B cell (primary cell): ENCODE data around the gene PGS1. TPM values are rescaled to one million over a fixed set of nuclear protein-coding genes. Genes with fewer than 3 reads are reported as not detected.

Experiments
- ATAC-seq: fragments of 200-7000 bp; cut with Tn5 transposase; one replicate; pipeline ENCODE4 v1.10.0; 2021; ENCODE audit warnings: low read depth, mild to moderate bottlenecking, moderate number of reproducible peaks, moderate library complexity
- CTCF ChIA-PET: fragments of 350-600 bp; sonication (Branson Sonifier 250); formaldehyde crosslinking; loops from one replicate; lab custom pipeline; 2021; ENCODE audit warnings: antibody characterized with exemption, inconsistent platforms; lab: Charles Lee
- POLR2A ChIA-PET: fragments of 350-600 bp; sonication (Branson Sonifier 250); formaldehyde crosslinking; loops from one replicate; lab custom pipeline; 2021; ENCODE audit warnings: antibody characterized with exemption; lab: Charles Lee
- DNase-seq: peaks from one replicate; pipeline ENCODE4 v3.0.0; 2013
- H2AFZ ChIP-seq: 2 replicates; pipeline ENCODE4 v1.6.1; 2012; ENCODE audit warnings: mild to moderate bottlenecking, low read depth, low read length; ENCODE audit not compliant: insufficient read depth, poor library complexity, severe bottlenecking
- H3K27ac ChIP-seq, 2 donors: 1 replicate in 1 of 2; 2 replicates in 1 of 2; pipeline ENCODE4 v1.5.1; 2012 to 2013; ENCODE audit warnings: low read length in 2 of 2, mild to moderate bottlenecking in 2 of 2, moderate library complexity in 1 of 2
- H3K27me3 ChIP-seq, 4 experiments: fragments of 200-600 bp in 1 of 4; sonication (generic) in 1 of 4; replicated peaks in 1 of 4; 1 replicate in 2 of 4; 2 replicates in 2 of 4; pipeline versions ENCODE4 v1.6.1 to v1.7.0; 2013 to 2016; ENCODE audit warnings: low read length in 3 of 4, mild to moderate bottlenecking in 2 of 4, mixed read lengths in 1 of 4, moderate library complexity in 1 of 4; ENCODE audit not compliant: insufficient read depth in 4 of 4, control insufficient read depth in 3 of 4; ENCODE audit errors: control extremely low read depth in 1 of 4
- H3K36me3 ChIP-seq, 2 experiments: replicated peaks in 1 of 2; 1 replicate in 1 of 2; 2 replicates in 1 of 2; pipeline versions ENCODE4 v1.6.1 to v1.7.1; 2013; ENCODE audit warnings: low read length in 1 of 2; ENCODE audit not compliant: insufficient read depth in 2 of 2, control insufficient read depth in 1 of 2; ENCODE audit errors: control extremely low read depth in 1 of 2, extremely low read depth in 1 of 2
- H3K4me1 ChIP-seq, 2 donors: fragments of 200-600 bp in 1 of 2; sonication (generic) in 1 of 2; 1 replicate in 1 of 2; 2 replicates in 1 of 2; pipeline versions ENCODE4 v1.5.1 to v1.6.1; 2013 to 2017; ENCODE audit warnings: low read length in 2 of 2; ENCODE audit not compliant: control insufficient read depth in 2 of 2, insufficient read depth in 2 of 2
- H3K4me2 ChIP-seq: replicated peaks from 2 replicates; pipeline ENCODE3; 2012; ENCODE audit warnings: mild to moderate bottlenecking, low read depth, low read length; ENCODE audit not compliant: poor library complexity, severe bottlenecking
- H3K4me3 ChIP-seq, 5 experiments: fragments of 200-600 bp in 1 of 5; sonication (generic) in 1 of 5; 1 replicate in 3 of 5; 2 replicates in 2 of 5; pipeline versions ENCODE4 v1.5.1 to v1.7.0; 2011 to 2016; ENCODE audit warnings: low read length in 4 of 5, mild to moderate bottlenecking in 4 of 5, low read depth in 2 of 5, control low read depth in 1 of 5, moderate library complexity in 1 of 5; ENCODE audit not compliant: insufficient read depth in 1 of 5; ENCODE audit errors: control extremely low read depth in 1 of 5, extremely low read depth in 1 of 5
- H3K79me2 ChIP-seq: fragments of 200-600 bp; sonication (generic); one replicate; pipeline ENCODE4 v1.6.0; 2016; ENCODE audit warnings: low read length; ENCODE audit not compliant: control insufficient read depth, insufficient read depth
- H3K9ac ChIP-seq: fragments of 200-600 bp; sonication (generic); 2 replicates; pipeline ENCODE4 v1.6.1; 2017; ENCODE audit warnings: mild to moderate bottlenecking, low read length, moderate library complexity
- H3K9me3 ChIP-seq, 3 donors: one replicate each; pipeline versions ENCODE4 v1.6.1 to v1.7.1; 2013; ENCODE audit warnings: low read length in 2 of 3; ENCODE audit not compliant: control insufficient read depth in 2 of 3, insufficient read depth in 1 of 3; ENCODE audit errors: control extremely low read depth in 1 of 3
- H4K20me1 ChIP-seq: 2 replicates; pipeline ENCODE4 v1.6.0; 2012; ENCODE audit warnings: mild to moderate bottlenecking, low read length; ENCODE audit not compliant: insufficient read depth, control insufficient read depth, poor library complexity, severe bottlenecking
- H3K27ac Mint-ChIP-seq: one replicate; pipeline ENCODE4 v1.8.0; 2021; ENCODE audit warnings: mixed read lengths
- H3K27me3 Mint-ChIP-seq: one replicate; pipeline ENCODE4 v1.8.0; 2021; ENCODE audit warnings: mixed read lengths
- H3K4me1 Mint-ChIP-seq: one replicate; pipeline ENCODE4 v1.8.0; 2021; ENCODE audit warnings: mixed read lengths
- H3K4me3 Mint-ChIP-seq: one replicate; pipeline ENCODE4 v1.8.0; 2021; ENCODE audit warnings: mixed read lengths
- H3K9me3 Mint-ChIP-seq: one replicate; pipeline ENCODE4 v1.8.0; 2022; ENCODE audit warnings: mixed read lengths; ENCODE audit not compliant: insufficient read depth
- EZH2 ChIP-seq: IDR thresholded peaks from 2 replicates; pipeline ENCODE4 v1.6.1; 2012; ENCODE audit warnings: borderline replicate concordance, low read depth, mild to moderate bottlenecking, moderate library complexity, low read length; ENCODE audit not compliant: insufficient read depth, poor library complexity, severe bottlenecking
- WGBS: methylation state at CpG from one replicate; pipeline ENCODE4 v1.1.5; 2013; ENCODE audit warnings: missing lambda C conversion rate; ENCODE audit not compliant: insufficient coverage; 5-methylcytosine and 5-hydroxymethylcytosine counted together
- intact Hi-C: fragments of 100-400 bp; cut with micrococcal nuclease; formaldehyde crosslinking; loops from one replicate; pipeline ENCODE4 v1.10.0; 2022
- polyA plus RNA-seq: library from polyadenylated mRNA; depleted of rRNA; stranded (reverse); fragments of >200 nt; gene quantifications from 2 replicates; pipeline ENCODE4 v1.2.3, GENCODE V29; 2012
- total RNA-seq, 2 donors: library from RNA; stranded (reverse); fragments of 120-200 nt in 1 of 2; gene quantifications; 1 replicate in 1 of 2; 2 replicates in 1 of 2; pipeline versions ENCODE4 v1.2.3 to v1.2.4, GENCODE V29; 2013 to 2022
- TF ChIP-seq, protein P1 (sequence below): fragments of 200-600 bp; IDR thresholded peaks from one replicate; pipeline ENCODE4 v1.8.0; 2022; ENCODE audit warnings: antibody characterized with exemption, mild to moderate bottlenecking

Gene PGS1
- total and polyA plus RNA-seq, 2 donors (not counting 1 experiment from before 2014, with no cell fraction given), result 85.1 to 88.3 TPM

- H3K4me1 ChIP-seq, result no peaks in the 10 kb centered on the region
- no peaks in the 10 kb centered on the region for H3K9me3 Mint-ChIP-seq
- H3K9me3 ChIP-seq, result no peaks in the 10 kb centered on the region
- peaks cover 1% of the 10 kb centered on the region for H3K4me1 Mint-ChIP-seq
- H4K20me1 ChIP-seq, result peaks cover 44% of the 10 kb centered on the region
- no peak overlapping the region for H3K4me2 ChIP-seq
- ATAC-seq (no peak), DNase-seq (no peak)
- H3K4me3 ChIP-seq, result no peak overlapping the region
- H3K36me3 ChIP-seq, result peaks cover 0 to 74% of the 10 kb centered on the region in 2 experiments
- no peak overlapping the region for H3K9ac ChIP-seq
- no peak overlapping the region for H2AFZ ChIP-seq
- H3K79me2 ChIP-seq, result peaks cover 10% of the 10 kb centered on the region
- H3K4me3 Mint-ChIP-seq, result no peak overlapping the region
- no peak for TF ChIP-seq EZH2
- TF ChIP-seq, protein P1, sequence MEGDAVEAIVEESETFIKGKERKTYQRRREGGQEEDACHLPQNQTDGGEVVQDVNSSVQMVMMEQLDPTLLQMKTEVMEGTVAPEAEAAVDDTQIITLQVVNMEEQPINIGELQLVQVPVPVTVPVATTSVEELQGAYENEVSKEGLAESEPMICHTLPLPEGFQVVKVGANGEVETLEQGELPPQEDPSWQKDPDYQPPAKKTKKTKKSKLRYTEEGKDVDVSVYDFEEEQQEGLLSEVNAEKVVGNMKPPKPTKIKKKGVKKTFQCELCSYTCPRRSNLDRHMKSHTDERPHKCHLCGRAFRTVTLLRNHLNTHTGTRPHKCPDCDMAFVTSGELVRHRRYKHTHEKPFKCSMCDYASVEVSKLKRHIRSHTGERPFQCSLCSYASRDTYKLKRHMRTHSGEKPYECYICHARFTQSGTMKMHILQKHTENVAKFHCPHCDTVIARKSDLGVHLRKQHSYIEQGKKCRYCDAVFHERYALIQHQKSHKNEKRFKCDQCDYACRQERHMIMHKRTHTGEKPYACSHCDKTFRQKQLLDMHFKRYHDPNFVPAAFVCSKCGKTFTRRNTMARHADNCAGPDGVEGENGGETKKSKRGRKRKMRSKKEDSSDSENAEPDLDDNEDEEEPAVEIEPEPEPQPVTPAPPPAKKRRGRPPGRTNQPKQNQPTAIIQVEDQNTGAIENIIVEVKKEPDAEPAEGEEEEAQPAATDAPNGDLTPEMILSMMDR, result no peak
- intact Hi-C loops, result loop anchor here (1.0 to 10.0 kb wide), 4 partner anchors 63 to 308 kb away; partner anchors contain the start of gene SOCS3
- CTCF ChIA-PET, result interaction anchor here (0.8 to 7.3 kb wide), 32 partner anchors 9 to 756 kb away, joined by 3 to 86 read pairs (median 4); no protein-coding TSS in a partner anchor
- no peaks in the 10 kb centered on the region for H3K27me3 Mint-ChIP-seq
- no peak overlapping the region for H3K27ac Mint-ChIP-seq
- WGBS, result 95% methylated on average over 16 of the region's 20 CpGs
- POLR2A ChIA-PET, result no interaction called here
- H3K27ac ChIP-seq, result no peak overlapping the region
- H3K27me3 ChIP-seq, result no peaks in the 10 kb centered on the region
These were observed 44.6 kb downstream of the PGS1 start for GRCh38 chr17:78422872-78423588.
